ENCODE measurements around the gene APOC1. TPM values are rescaled to one million over a fixed set of nuclear protein-coding genes. Genes with fewer than 3 reads are reported as not detected.
"Not testable (repeated sequence)": the region's sequence is repeated elsewhere in the genome, so short reads cannot be mapped to it uniquely, and the experiment has no call there.

The APOC1 gene
- total RNA-seq, 1 donor from 2014 or later = 32.5 TPM

DNA sequence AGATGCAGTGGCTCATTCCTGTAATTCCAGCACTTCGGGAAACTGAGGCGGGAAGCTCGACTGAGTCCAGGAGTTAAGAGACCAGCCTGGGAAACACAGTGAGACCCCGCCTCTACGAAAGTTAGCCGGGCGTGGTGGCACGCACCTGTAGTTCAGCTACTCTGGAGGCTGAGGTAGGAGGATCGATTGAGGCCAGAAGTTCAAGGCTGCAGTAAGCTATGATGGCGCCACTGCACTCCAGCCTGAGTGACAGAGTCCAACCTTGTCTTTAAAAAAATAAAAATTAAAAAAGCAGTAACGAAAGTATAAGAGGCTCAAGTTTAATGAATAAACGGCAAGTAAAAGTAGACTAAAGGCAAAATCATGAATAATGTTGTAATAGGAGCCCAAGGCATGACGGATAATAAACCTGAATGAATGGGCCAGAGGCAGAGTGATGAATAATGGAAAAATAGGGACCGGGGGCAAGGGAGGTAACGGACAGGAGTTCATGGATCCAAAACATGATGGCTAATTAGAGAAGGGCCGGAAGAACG, 24.5 kb upstream of the APOC1 start:
- no peak for DNase-seq (ENCODE audit: low spot score)

- DNase-seq (ENCODE audit: low spot score) = peak; percentile 100
These were observed 23.9 kb upstream of the APOC1 start for GRCh38 chr19:44890366-44891015.

GRCh38 chr19:44891016-44891882, 23.2 kb upstream of the APOC1 start, which contains the start of gene TOMM40:
Gene TOMM40, plus strand, starts transcription at chr19:44891254. Its CDS starts 162 bp downstream, at chr19:44891416.
- DNase-seq (ENCODE audit: low spot score) = no peak

GRCh38 chr19:44892932-44893331, 21.5 kb upstream of the APOC1 start:
- DNase-seq (ENCODE audit: low spot score) = no peak

- no peak for DNase-seq (ENCODE audit: low spot score)
These were observed 20.9 kb upstream of the APOC1 start for GRCh38 chr19:44893332-44894051.

GRCh38 chr19:44894052-44894400, 20.4 kb upstream of the APOC1 start:
- DNase-seq (ENCODE audit: low spot score) = no peak

GRCh38 chr19:44894946-44895345, 19.5 kb upstream of the APOC1 start:
- no peak for DNase-seq (ENCODE audit: low spot score)

DNA sequence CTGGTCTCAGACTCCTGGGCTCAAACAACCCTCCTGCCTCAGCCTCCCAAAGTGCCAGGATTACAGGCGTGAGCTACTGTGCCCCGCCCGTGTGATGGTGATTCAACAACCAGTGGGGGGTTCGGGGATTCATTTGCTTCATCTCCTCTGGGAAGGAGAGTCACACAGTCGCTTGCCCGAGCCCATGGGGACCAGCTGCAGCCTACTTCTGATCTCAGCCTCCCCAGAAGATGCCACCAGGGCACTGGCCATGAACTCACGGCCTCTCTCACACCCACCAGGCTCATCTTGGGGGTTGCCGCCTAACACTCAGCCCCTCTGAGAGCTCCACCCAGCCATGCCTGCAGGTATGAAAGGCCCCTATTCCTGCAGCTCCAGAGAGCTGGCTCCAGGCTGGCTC, 16.6 kb upstream of the APOC1 start:
- DNase-seq (ENCODE audit: low spot score) = no peak

GRCh38 chr19:44900328-44901244, 13.8 kb upstream of the APOC1 start:
- no peak for DNase-seq (ENCODE audit: low spot score)

GRCh38 chr19:44903216-44903601, 11.2 kb upstream of the APOC1 start:
- DNase-seq (ENCODE audit: low spot score) = no peak

GRCh38 chr19:44903602-44904425, 10.6 kb upstream of the APOC1 start:
- peak; percentile 81 for DNase-seq (ENCODE audit: low spot score)

DNA sequence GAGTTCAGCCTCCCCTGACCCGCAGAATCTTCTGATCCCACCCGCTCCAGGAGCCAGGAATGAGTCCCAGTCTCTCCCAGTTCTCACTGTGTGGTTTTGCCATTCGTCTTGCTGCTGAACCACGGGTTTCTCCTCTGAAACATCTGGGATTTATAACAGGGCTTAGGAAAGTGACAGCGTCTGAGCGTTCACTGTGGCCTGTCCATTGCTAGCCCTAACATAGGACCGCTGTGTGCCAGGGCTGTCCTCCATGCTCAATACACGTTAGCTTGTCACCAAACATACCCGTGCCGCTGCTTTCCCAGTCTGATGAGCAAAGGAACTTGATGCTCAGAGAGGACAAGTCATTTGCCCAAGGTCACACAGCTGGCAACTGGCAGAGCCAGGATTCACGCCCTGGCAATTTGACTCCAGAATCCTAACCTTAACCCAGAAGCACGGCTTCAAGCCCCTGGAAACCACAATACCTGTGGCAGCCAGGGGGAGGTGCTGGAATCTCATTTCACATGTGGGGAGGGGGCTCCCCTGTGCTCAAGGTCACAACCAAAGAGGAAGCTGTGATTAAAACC, 9.9 kb upstream of the APOC1 start:
- no peak for DNase-seq (ENCODE audit: low spot score)

DNA sequence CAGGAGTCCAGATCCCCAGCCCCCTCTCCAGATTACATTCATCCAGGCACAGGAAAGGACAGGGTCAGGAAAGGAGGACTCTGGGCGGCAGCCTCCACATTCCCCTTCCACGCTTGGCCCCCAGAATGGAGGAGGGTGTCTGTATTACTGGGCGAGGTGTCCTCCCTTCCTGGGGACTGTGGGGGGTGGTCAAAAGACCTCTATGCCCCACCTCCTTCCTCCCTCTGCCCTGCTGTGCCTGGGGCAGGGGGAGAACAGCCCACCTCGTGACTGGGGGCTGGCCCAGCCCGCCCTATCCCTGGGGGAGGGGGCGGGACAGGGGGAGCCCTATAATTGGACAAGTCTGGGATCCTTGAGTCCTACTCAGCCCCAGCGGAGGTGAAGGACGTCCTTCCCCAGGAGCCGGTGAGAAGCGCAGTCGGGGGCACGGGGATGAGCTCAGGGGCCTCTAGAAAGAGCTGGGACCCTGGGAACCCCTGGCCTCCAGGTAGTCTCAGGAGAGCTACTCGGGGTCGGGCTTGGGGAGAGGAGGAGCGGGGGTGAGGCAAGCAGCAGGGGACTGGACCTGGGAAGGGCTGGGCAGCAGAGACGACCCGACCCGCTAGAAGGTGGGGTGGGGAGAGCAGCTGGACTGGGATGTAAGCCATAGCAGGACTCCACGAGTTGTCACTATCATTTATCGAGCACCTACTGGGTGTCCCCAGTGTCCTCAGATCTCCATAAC, 8.8 kb upstream of the APOC1 start, which contains the start of gene APOE:
Gene APOE, plus strand, starts transcription at position 360 of the 724 bp plus-strand sequence. CDS start 829 bp downstream, outside the sequence.
- no peak for DNase-seq (ENCODE audit: low spot score)

- DNase-seq (ENCODE audit: low spot score) = no peak
These were observed 6.8 kb upstream of the APOC1 start for GRCh38 chr19:44907613-44908012.

- no peak for DNase-seq (ENCODE audit: low spot score)
These were observed 6.2 kb upstream of the APOC1 start for GRCh38 chr19:44908074-44908835.

DNA sequence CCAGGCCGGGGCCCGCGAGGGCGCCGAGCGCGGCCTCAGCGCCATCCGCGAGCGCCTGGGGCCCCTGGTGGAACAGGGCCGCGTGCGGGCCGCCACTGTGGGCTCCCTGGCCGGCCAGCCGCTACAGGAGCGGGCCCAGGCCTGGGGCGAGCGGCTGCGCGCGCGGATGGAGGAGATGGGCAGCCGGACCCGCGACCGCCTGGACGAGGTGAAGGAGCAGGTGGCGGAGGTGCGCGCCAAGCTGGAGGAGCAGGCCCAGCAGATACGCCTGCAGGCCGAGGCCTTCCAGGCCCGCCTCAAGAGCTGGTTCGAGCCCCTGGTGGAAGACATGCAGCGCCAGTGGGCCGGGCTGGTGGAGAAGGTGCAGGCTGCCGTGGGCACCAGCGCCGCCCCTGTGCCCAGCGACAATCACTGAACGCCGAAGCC, 5.6 kb upstream of the APOC1 start:
- DNase-seq (ENCODE audit: low spot score) = no peak

DNA sequence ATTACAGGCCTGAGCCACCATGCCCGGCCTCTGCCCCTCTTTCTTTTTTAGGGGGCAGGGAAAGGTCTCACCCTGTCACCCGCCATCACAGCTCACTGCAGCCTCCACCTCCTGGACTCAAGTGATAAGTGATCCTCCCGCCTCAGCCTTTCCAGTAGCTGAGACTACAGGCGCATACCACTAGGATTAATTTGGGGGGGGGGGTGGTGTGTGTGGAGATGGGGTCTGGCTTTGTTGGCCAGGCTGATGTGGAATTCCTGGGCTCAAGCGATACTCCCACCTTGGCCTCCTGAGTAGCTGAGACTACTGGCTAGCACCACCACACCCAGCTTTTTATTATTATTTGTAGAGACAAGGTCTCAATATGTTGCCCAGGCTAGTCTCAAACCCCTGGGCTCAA, 4.6 kb upstream of the APOC1 start:
- no peak for DNase-seq (ENCODE audit: low spot score)

DNA sequence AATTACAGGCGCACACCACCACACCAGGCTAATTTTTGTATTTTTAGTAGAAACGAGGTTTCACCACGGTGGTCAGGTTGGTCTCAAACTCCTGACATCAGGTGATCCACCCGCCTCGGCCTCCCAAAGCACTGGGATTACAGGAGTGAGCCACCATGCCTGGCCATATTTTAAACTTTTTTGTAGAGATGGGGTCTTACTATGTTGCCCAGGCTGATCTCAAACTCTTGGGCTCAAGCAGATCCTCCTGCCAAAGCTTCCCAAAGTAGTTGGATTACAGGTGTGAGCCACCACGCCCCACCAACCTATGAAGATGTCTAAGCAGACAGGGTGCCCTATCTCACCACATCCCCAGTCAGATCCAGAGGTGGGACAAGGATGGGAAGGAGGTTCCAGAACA, 2.5 kb upstream of the APOC1 start:
- not testable (repeated sequence) for DNase-seq (ENCODE audit: low spot score)
